Tibial artery (tissue), 4 donors: ENCODE measurements around the gene ZNF428.

Source experiments
- DNase-seq, 2 donors: peaks; one replicate each; pipeline ENCODE4 v3.0.0-alpha.2; 2019
- H3K27ac ChIP-seq, 2 donors: fragments of 200-600 bp; sonication (generic) in 1 of 2; 1 replicate in 1 of 2; 2 replicates in 1 of 2; pipeline ENCODE4 v1.5.1; 2018 to 2019; ENCODE audit warnings: mild to moderate bottlenecking in 1 of 2
- H3K27me3 ChIP-seq, 2 donors: fragments of 200-600 bp; sonication (generic) in 1 of 2; one replicate each; pipeline versions ENCODE4 v1.5.1 to v1.6.0; 2016 to 2019
- H3K36me3 ChIP-seq, 3 donors: fragments of 200-600 bp; sonication (generic) in 2 of 3; one replicate each; pipeline ENCODE4 v1.5.1; 2016 to 2019; ENCODE audit warnings: mild to moderate bottlenecking in 2 of 3
- H3K4me1 ChIP-seq, 4 donors: fragments of 200-600 bp; sonication (generic) in 2 of 4; 1 replicate in 3 of 4; 2 replicates in 1 of 4; pipeline ENCODE4 v1.5.1; 2016 to 2019
- H3K4me3 ChIP-seq, 2 donors: fragments of 200-600 bp; sonication (generic) in 1 of 2; 1 replicate in 1 of 2; 2 replicates in 1 of 2; pipeline ENCODE4 v1.5.1; 2018 to 2019; ENCODE audit warnings: mild to moderate bottlenecking in 2 of 2
- H3K9me3 ChIP-seq, 3 donors: fragments of 200-600 bp; sonication (generic) in 1 of 3; one replicate each; pipeline ENCODE4 v1.5.1; 2016 to 2019
- intact Hi-C: fragments of 100-400 bp; cut with DNase I; formaldehyde crosslinking; loops from one replicate; pipeline ENCODE4 v1.15.0; 2023; ENCODE audit warnings: low total_unique reads
- TF ChIP-seq, protein P1 (sequence below), 2 experiments: fragments of 200-600 bp in 1 of 2; fragments of 450-650 bp in 1 of 2; IDR thresholded peaks; one replicate each; pipeline ENCODE4 v1.5.1; 2017 to 2019; ENCODE audit warnings: antibody characterized with exemption in 2 of 2, mild to moderate bottlenecking in 1 of 2, moderate library complexity in 1 of 2

The ZNF428 gene

DNA sequence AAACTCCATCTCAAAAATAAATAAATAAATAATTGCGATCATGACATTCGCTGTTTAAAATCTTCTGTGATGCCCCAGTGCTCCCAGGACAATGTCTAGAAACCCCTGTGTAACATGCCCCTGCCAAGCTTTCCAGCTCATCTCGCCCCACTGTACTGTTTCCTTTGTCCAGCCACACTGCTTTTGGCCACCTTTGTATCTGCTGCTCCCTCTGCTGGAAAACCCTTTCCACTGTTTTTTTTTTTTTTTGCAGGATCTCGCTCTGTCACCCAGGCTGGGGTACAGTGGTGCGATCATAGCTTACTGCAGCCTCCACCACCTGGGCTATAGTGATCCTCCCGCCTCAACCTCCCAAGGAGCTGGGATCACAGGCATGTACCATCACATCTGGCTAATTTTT is 43.1 kb upstream of the ZNF428 start:
- Histone ChIP-seq H3K4me3 (no peak overlapping the region), H3K27me3 (no peaks in the 10 kb centered on the region), H3K36me3 (peaks cover 6 to 32% (median 20%) of the 10 kb centered on the region in 3 donors), H3K9me3 (peaks cover 0 to 4% (median 0%) of the 10 kb centered on the region in 3 donors), H3K4me1 (peaks cover 0 to 3% (median 2%) of the 10 kb centered on the region in 4 donors), H3K27ac (no peak overlapping the region)
- DNase-seq = no peak
- intact Hi-C loops = no loop called here
- TF ChIP-seq, protein P1, sequence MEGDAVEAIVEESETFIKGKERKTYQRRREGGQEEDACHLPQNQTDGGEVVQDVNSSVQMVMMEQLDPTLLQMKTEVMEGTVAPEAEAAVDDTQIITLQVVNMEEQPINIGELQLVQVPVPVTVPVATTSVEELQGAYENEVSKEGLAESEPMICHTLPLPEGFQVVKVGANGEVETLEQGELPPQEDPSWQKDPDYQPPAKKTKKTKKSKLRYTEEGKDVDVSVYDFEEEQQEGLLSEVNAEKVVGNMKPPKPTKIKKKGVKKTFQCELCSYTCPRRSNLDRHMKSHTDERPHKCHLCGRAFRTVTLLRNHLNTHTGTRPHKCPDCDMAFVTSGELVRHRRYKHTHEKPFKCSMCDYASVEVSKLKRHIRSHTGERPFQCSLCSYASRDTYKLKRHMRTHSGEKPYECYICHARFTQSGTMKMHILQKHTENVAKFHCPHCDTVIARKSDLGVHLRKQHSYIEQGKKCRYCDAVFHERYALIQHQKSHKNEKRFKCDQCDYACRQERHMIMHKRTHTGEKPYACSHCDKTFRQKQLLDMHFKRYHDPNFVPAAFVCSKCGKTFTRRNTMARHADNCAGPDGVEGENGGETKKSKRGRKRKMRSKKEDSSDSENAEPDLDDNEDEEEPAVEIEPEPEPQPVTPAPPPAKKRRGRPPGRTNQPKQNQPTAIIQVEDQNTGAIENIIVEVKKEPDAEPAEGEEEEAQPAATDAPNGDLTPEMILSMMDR (IDR thresholded peaks at IDR 0.05) = no peak

DNA sequence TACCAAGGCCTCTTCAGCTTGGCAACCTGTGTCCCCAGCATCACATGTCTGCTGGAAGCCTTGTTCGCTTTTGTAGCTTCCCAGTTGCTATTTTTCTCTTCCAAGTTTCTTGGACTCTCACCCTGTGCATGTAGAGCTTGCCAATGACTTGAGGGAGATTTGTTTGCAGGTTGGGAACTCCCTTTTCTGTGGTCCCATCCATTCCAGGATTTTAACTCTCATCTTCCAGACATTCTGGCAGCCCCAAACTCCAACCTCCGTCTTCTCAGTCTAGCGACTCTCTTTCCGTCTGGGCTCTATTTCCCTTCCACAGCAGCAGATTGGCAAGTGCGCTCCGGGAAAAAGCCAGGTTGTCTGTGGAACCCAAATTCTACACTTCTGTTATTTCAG is 41.5 kb upstream of the ZNF428 start:
- H3K36me3 ChIP-seq = peaks cover 10 to 30% (median 28%) of the 10 kb centered on the region in 3 donors
- intact Hi-C loops = no loop called here
- no peak for DNase-seq
- peaks cover 0 to 4% (median 0%) of the 10 kb centered on the region in 3 donors for H3K9me3 ChIP-seq
- H3K4me3 ChIP-seq = no peak overlapping the region
- H3K4me1 ChIP-seq = no peaks in the 10 kb centered on the region
- TF ChIP-seq, protein P1 (IDR thresholded peaks at IDR 0.05) = no peak
- no peaks in the 10 kb centered on the region for H3K27me3 ChIP-seq
- H3K27ac ChIP-seq = no peak overlapping the region

DNA sequence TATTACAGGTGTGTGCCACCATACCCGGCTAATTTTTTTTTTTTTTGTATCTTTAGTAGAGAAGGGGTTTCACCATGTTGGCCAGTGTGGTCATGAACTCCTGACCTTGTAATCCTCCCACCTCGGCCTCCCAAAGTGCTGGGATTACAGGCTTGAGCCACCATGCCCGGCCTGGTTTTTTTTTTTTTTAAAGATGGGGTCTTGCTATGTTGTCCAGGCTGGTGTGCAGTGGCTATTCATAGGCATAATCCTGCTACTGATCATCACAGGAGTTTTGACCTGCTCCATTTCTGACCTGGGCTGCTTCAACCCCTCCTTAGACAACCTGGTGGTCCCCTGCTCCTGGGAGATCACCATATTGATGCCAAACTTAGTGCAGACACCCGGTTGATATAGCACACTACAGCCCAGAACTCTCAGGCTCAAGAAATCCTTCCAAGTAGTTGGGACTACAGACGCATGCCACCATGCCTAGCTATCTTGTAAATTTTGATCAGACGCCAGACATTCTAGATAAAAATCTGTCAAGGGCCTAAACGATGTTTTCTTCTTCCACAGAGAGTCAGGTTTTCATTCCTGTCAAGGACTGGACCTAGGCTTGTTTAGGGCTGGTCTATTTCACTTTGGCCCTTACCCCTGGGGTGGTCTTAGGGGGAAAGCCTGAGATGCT is 41.0 kb upstream of the ZNF428 start:
- intact Hi-C loops = no loop called here
- Histone ChIP-seq H3K4me3 (no peak overlapping the region), H3K27ac (no peak overlapping the region), H3K4me1 (no peaks in the 10 kb centered on the region), H3K9me3 (peaks cover 0 to 4% (median 0%) of the 10 kb centered on the region in 3 donors), H3K36me3 (peaks cover 15 to 35% (median 33%) of the 10 kb centered on the region in 3 donors), H3K27me3 (no peaks in the 10 kb centered on the region)
- no peak for DNase-seq
- TF ChIP-seq, protein P1 (IDR thresholded peaks at IDR 0.05) = no peak

DNA sequence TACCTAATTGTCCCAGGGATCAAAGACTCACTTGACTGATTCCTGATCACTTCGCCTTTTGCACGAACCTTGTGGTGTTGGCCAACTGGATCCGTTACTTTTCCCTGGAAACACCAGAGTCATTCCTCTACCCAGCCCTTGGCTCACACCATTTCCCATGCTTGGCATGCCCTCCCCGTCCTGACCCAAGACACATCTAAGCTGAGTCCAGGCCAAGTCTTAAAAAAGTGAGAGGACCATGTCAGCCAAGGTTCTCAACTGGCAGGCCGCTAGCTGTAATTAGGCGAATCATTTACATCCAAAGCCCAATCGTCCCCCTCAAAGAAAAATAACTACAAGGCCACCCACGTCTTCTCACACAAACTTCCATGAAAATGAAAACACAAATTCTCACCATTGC is 39.1 kb upstream of the ZNF428 start:
- H3K27ac ChIP-seq = no peak overlapping the region
- TF ChIP-seq, protein P1 (IDR thresholded peaks at IDR 0.05) = no peak
- H3K27me3 ChIP-seq = no peaks in the 10 kb centered on the region
- H3K4me3 ChIP-seq = no peak overlapping the region
- H3K36me3 ChIP-seq = peaks cover 22 to 38% (median 34%) of the 10 kb centered on the region in 3 donors
- intact Hi-C loops = no loop called here
- DNase-seq = no peak
- no peaks in the 10 kb centered on the region for H3K4me1 ChIP-seq
- H3K9me3 ChIP-seq = peaks cover 0 to 4% (median 0%) of the 10 kb centered on the region in 3 donors

DNA sequence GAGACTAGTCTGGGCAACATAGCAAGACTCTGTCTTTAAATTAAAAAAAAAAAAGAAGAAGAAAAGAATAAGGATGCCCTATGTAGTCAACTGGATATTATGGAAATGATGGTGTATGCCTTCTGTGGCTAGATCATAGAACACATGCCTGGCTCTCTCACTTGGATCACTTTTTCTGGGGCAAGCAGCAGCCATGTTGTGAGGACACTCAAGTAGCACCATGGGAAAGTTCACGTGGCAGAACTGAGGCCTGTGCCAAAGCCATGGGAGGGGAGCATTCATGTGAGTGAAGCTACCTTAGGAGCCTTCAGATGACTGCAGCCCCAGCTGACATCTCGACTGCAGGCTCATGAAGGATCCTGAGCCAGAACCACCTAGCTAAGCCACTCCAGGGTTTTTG is 38.6 kb upstream of the ZNF428 start:
- intact Hi-C loops = no loop called here
- no peaks in the 10 kb centered on the region for H3K4me1 ChIP-seq
- no peak for DNase-seq
- H3K9me3 ChIP-seq = peaks cover 0 to 4% (median 0%) of the 10 kb centered on the region in 3 donors
- H3K27ac ChIP-seq = no peak overlapping the region
- TF ChIP-seq, protein P1 (IDR thresholded peaks at IDR 0.05) = no peak
- no peaks in the 10 kb centered on the region for H3K27me3 ChIP-seq
- no peak overlapping the region for H3K4me3 ChIP-seq
- H3K36me3 ChIP-seq = peaks cover 22 to 39% (median 38%) of the 10 kb centered on the region in 3 donors
